SK-N-SH (cell line): ENCODE data around the gene PROM2.

Experiments
- CTCF ChIP-seq: fragments of 200-600 bp; sonication (generic); IDR thresholded peaks from 2 replicates; pipeline ENCODE4 v1.6.1; 2017; ENCODE audit warnings: antibody characterized with exemption, mild to moderate bottlenecking, moderate library complexity
- MAX ChIP-seq: IDR thresholded peaks from 2 replicates; pipeline ENCODE4 v1.4.0; 2012; ENCODE audit warnings: low read depth

GRCh38 chr2:95336406-95336805, 62.2 kb downstream of the PROM2 start:
- TF ChIP-seq MAX, result no peak
- TF ChIP-seq CTCF, result no peak
